GM23338 (cell line): ENCODE data around the gene UMODL1. TPM values are rescaled to one million over a fixed set of nuclear protein-coding genes. Genes with fewer than 3 reads are reported as not detected.

Experiments
- CREB1 ChIP-seq: fragments of 250-450 bp; sonication (Bioruptor Pico); IDR thresholded peaks from 2 replicates; pipeline ENCODE4 v1.5.0; 2020; ENCODE audit warnings: low read depth, mild to moderate bottlenecking, moderate library complexity
- EZH2 ChIP-seq: fragments of 200-600 bp; sonication (generic); IDR thresholded peaks from one replicate; pipeline ENCODE4 v1.8.0; 2017; ENCODE audit warnings: antibody characterized with exemption, mild to moderate bottlenecking, low read depth; ENCODE audit not compliant: unreplicated experiment
- EZH2phosphoT487 ChIP-seq: fragments of 200-600 bp; sonication (generic); IDR thresholded peaks from one replicate; pipeline ENCODE4 v1.8.1; 2018; ENCODE audit warnings: antibody characterized with exemption; ENCODE audit not compliant: unreplicated experiment
- REST ChIP-seq: IDR thresholded peaks from one replicate; pipeline ENCODE4 v1.6.1; 2018; ENCODE audit warnings: antibody characterized with exemption; ENCODE audit not compliant: unreplicated experiment
- ZNF114 ChIP-seq: fragments of 250-450 bp; sonication (Bioruptor Pico); IDR thresholded peaks from 2 replicates; pipeline ENCODE4 v1.5.0; 2020; ENCODE audit warnings: mild to moderate bottlenecking, moderate library complexity
- ZNF331 ChIP-seq: fragments of 250-450 bp; sonication (Bioruptor Pico); IDR thresholded peaks from 2 replicates; pipeline ENCODE4 v1.5.0; 2020; ENCODE audit warnings: low read depth, mild to moderate bottlenecking, moderate library complexity
- polyA plus RNA-seq: library from polyadenylated mRNA; unstranded; fragments of >200 nt; fragmentation: Nextera tagmentation; extraction: Ambion mirVana; gene quantifications from 2 replicates; pipeline ENCODE4 v1.2.1, GENCODE V29; 2016
- total RNA-seq: library from RNA; depleted of rRNA; stranded (reverse); fragments of >200 nt; shearing (Covaris generic); gene quantifications from 2 replicates; pipeline ENCODE4 v1.2.3, GENCODE V29; 2014
- TF ChIP-seq, protein P1 (sequence below): fragments of 250-450 bp; sonication (Bioruptor Pico); IDR thresholded peaks from 2 replicates; pipeline ENCODE4 v1.5.0; 2020; ENCODE audit warnings: mild to moderate bottlenecking, moderate library complexity

The UMODL1 gene
- total and polyA plus RNA-seq, 2 experiments from 2014 or later: not detected

- TF ChIP-seq, protein P1, sequence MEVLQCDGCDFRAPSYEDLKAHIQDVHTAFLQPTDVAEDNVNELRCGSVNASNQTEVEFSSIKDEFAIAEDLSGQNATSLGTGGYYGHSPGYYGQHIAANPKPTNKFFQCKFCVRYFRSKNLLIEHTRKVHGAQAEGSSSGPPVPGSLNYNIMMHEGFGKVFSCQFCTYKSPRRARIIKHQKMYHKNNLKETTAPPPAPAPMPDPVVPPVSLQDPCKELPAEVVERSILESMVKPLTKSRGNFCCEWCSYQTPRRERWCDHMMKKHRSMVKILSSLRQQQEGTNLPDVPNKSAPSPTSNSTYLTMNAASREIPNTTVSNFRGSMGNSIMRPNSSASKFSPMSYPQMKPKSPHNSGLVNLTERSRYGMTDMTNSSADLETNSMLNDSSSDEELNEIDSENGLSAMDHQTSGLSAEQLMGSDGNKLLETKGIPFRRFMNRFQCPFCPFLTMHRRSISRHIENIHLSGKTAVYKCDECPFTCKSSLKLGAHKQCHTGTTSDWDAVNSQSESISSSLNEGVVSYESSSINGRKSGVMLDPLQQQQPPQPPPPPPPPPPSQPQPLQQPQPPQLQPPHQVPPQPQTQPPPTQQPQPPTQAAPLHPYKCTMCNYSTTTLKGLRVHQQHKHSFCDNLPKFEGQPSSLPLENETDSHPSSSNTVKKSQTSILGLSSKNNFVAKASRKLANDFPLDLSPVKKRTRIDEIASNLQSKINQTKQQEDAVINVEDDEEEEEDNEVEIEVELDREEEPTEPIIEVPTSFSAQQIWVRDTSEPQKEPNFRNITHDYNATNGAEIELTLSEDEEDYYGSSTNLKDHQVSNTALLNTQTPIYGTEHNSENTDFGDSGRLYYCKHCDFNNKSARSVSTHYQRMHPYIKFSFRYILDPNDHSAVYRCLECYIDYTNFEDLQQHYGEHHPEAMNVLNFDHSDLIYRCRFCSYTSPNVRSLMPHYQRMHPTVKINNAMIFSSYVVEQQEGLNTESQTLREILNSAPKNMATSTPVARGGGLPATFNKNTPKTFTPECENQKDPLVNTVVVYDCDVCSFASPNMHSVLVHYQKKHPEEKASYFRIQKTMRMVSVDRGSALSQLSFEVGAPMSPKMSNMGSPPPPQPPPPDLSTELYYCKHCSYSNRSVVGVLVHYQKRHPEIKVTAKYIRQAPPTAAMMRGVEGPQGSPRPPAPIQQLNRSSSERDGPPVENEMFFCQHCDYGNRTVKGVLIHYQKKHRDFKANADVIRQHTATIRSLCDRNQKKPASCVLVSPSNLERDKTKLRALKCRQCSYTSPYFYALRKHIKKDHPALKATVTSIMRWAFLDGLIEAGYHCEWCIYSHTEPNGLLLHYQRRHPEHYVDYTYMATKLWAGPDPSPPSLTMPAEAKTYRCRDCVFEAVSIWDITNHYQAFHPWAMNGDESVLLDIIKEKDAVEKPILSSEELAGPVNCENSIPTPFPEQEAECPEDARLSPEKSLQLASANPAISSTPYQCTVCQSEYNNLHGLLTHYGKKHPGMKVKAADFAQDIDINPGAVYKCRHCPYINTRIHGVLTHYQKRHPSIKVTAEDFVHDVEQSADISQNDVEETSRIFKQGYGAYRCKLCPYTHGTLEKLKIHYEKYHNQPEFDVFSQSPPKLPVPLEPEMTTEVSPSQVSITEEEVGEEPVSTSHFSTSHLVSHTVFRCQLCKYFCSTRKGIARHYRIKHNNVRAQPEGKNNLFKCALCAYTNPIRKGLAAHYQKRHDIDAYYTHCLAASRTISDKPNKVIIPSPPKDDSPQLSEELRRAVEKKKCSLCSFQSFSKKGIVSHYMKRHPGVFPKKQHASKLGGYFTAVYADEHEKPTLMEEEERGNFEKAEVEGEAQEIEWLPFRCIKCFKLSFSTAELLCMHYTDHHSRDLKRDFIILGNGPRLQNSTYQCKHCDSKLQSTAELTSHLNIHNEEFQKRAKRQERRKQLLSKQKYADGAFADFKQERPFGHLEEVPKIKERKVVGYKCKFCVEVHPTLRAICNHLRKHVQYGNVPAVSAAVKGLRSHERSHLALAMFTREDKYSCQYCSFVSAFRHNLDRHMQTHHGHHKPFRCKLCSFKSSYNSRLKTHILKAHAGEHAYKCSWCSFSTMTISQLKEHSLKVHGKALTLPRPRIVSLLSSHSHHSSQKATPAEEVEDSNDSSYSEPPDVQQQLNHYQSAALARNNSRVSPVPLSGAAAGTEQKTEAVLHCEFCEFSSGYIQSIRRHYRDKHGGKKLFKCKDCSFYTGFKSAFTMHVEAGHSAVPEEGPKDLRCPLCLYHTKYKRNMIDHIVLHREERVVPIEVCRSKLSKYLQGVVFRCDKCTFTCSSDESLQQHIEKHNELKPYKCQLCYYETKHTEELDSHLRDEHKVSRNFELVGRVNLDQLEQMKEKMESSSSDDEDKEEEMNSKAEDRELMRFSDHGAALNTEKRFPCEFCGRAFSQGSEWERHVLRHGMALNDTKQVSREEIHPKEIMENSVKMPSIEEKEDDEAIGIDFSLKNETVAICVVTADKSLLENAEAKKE (CRISPR knock-in tag): no peak
- no peak for TF ChIP-seq ZNF114 (CRISPR knock-in tag)
- TF ChIP-seq EZH2: no peak
- no peak for TF ChIP-seq EZH2phosphoT487
- TF ChIP-seq CREB1 (CRISPR knock-in tag): no peak
- TF ChIP-seq REST: no peak
- no peak for TF ChIP-seq ZNF331 (CRISPR knock-in tag)
These were observed 75.2 kb downstream of the UMODL1 start (continued) for GRCh38 chr21:42146273-42146805.
